ENCODE measurements around the gene RNF220. TPM values are rescaled to one million over a fixed set of nuclear protein-coding genes. Genes with fewer than 3 reads are reported as not detected.

RNF220 gene
- polyA plus RNA-seq, 1 of the 3 experiments (the other 2 are of a cell fraction): 83.7 TPM

DNA sequence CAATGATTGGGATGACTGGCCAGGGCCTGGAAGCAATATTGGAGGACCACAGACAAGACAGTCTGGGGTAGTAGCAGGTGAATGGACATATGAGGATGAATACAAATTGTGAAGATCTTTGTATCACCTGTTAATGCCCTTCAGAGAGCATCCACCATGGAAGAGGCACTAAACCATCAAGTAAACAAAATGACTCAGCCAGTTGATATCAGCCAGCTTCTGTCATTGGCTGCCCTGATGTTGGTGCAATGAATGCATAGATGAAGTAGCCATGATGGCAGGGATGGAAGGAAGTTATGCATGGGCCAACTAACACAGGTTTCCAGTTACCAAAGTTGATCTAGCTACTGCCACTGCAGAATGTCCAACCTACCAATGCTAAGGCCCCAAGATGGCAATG, 33.8 kb upstream of the RNF220 start:
- no peak overlapping the region for H3K4me3 ChIP-seq (ENCODE audit: low read depth in 2 of 2, low read length in 1 of 2)
- H4K20me1 ChIP-seq (ENCODE audit: insufficient read depth): no peaks in the 10 kb centered on the region
- TF ChIP-seq EZH2phosphoT487 (IDR thresholded peaks at IDR 0.05; ENCODE audit: borderline replicate concordance, low read depth): no peak
- TF ChIP-seq EP300 (IDR thresholded peaks at IDR 0.05; ENCODE audit: borderline replicate concordance in 1 of 2, low read depth in 1 of 2, low read length in 1 of 2): no peak
- H3K27ac ChIP-seq (ENCODE audit: low read depth in 2 of 2, low read length in 1 of 2): no peak overlapping the region
- no peak overlapping the region for H3K9ac ChIP-seq
- no peak overlapping the region for H3K4me2 ChIP-seq
- H3K9me3 ChIP-seq: no peaks in the 10 kb centered on the region
- CTCF ChIA-PET: no interaction called here
- peaks cover 15% of the 10 kb centered on the region; the same call in 1 of the 2 replicates for H3K27me3 ChIP-seq (ENCODE audit: insufficient read depth)
- H3F3A ChIP-seq (replicated peaks; ENCODE audit: insufficient read depth): no peaks in the 10 kb centered on the region
- no peaks in the 10 kb centered on the region for H3K79me2 ChIP-seq (ENCODE audit: insufficient read depth)
- H2AFZ ChIP-seq (ENCODE audit: low read depth): no peak overlapping the region
- no peaks in the 10 kb centered on the region for H3K9me2 ChIP-seq
- no peaks in the 10 kb centered on the region for H3K36me3 ChIP-seq (replicated peaks in 1 of 2; ENCODE audit: control insufficient read depth in 1 of 2, insufficient read depth in 2 of 2, low read length in 1 of 2)
- POLR2A ChIA-PET: no interaction called here
- DNase-seq: no peak
- H3K4me1 ChIP-seq (ENCODE audit: control insufficient read depth in 1 of 2, insufficient read depth in 2 of 2, low read depth in 1 of 2, low read length in 1 of 2): no peaks in the 10 kb centered on the region

DNA sequence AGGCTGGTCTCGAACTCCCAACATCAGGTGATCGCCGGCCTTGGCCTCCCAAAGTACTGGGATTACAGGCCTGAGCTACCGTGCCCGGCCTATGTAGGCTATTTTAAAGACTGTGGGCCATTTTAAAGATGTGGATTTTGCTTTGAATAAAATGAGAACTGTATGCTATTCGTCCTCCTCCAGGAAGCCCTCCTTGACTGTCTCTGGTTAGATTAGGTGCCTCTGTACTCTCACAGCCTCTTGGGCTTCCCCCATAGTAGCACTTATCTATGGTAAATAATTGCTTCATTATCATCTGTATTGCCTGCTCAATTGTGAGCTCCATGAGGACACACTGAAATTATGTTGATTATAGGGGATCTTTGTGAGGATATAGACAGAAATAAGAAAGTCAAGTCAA, 29.5 kb upstream of the RNF220 start:
- no peak overlapping the region for H3K27ac ChIP-seq (ENCODE audit: low read depth in 2 of 2, low read length in 1 of 2)
- H3K36me3 ChIP-seq (replicated peaks in 1 of 2; ENCODE audit: control insufficient read depth in 1 of 2, insufficient read depth in 2 of 2, low read length in 1 of 2): no peaks in the 10 kb centered on the region
- DNase-seq: no peak
- no peak overlapping the region for H3K4me2 ChIP-seq
- H3K27me3 ChIP-seq (ENCODE audit: insufficient read depth): peaks cover 7% of the 10 kb centered on the region
- no peaks in the 10 kb centered on the region for H3K79me2 ChIP-seq (ENCODE audit: insufficient read depth)
- H2AFZ ChIP-seq (ENCODE audit: low read depth): no peak overlapping the region
- no peaks in the 10 kb centered on the region for H3K9me2 ChIP-seq
- ChIA-PET POLR2A (no interaction called here), CTCF (interaction anchor here (1.4 to 1.5 kb wide), 2 partner anchors 157 to 158 kb away, joined by 4 to 5 read pairs; no protein-coding TSS in a partner anchor)
- 61% methylated on average over 6 of the region's 6 CpGs for WGBS (ENCODE audit: low lambda C conversion rate)
- no peak overlapping the region for H3K9ac ChIP-seq
- H3K4me3 ChIP-seq (ENCODE audit: low read depth in 2 of 2, low read length in 1 of 2): no peak overlapping the region
- H3K4me1 ChIP-seq (ENCODE audit: control insufficient read depth in 1 of 2, insufficient read depth in 2 of 2, low read depth in 1 of 2, low read length in 1 of 2): no peaks in the 10 kb centered on the region
- TF ChIP-seq TCF12 (IDR thresholded peaks at IDR 0.05): no peak
- TF ChIP-seq, protein P1, sequence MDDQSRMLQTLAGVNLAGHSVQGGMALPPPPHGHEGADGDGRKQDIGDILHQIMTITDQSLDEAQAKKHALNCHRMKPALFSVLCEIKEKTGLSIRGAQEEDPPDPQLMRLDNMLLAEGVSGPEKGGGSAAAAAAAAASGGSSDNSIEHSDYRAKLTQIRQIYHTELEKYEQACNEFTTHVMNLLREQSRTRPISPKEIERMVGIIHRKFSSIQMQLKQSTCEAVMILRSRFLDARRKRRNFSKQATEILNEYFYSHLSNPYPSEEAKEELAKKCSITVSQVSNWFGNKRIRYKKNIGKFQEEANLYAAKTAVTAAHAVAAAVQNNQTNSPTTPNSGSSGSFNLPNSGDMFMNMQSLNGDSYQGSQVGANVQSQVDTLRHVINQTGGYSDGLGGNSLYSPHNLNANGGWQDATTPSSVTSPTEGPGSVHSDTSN (IDR thresholded peaks at IDR 0.05): no peak
- no peak for TF ChIP-seq SMC3 (IDR thresholded peaks at IDR 0.05; ENCODE audit: low read depth, low read length)
- TF ChIP-seq EZH2phosphoT487 (IDR thresholded peaks at IDR 0.05; ENCODE audit: borderline replicate concordance, low read depth): no peak
- no peak for TF ChIP-seq GABPA (IDR thresholded peaks at IDR 0.05; ENCODE audit: low read depth)
- TF ChIP-seq RCOR1 (IDR thresholded peaks at IDR 0.05; ENCODE audit: low read length): no peak
- TF ChIP-seq, protein P2, sequence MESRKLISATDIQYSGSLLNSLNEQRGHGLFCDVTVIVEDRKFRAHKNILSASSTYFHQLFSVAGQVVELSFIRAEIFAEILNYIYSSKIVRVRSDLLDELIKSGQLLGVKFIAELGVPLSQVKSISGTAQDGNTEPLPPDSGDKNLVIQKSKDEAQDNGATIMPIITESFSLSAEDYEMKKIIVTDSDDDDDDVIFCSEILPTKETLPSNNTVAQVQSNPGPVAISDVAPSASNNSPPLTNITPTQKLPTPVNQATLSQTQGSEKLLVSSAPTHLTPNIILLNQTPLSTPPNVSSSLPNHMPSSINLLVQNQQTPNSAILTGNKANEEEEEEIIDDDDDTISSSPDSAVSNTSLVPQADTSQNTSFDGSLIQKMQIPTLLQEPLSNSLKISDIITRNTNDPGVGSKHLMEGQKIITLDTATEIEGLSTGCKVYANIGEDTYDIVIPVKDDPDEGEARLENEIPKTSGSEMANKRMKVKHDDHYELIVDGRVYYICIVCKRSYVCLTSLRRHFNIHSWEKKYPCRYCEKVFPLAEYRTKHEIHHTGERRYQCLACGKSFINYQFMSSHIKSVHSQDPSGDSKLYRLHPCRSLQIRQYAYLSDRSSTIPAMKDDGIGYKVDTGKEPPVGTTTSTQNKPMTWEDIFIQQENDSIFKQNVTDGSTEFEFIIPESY (IDR thresholded peaks at IDR 0.05; ENCODE audit: borderline replicate concordance, low read depth): no peak
- TF ChIP-seq, protein P3, sequence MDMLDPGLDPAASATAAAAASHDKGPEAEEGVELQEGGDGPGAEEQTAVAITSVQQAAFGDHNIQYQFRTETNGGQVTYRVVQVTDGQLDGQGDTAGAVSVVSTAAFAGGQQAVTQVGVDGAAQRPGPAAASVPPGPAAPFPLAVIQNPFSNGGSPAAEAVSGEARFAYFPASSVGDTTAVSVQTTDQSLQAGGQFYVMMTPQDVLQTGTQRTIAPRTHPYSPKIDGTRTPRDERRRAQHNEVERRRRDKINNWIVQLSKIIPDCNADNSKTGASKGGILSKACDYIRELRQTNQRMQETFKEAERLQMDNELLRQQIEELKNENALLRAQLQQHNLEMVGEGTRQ (IDR thresholded peaks at IDR 0.05; ENCODE audit: borderline replicate concordance, low read depth, low read length): no peak
- TF ChIP-seq TEAD4 (IDR thresholded peaks at IDR 0.05; ENCODE audit: borderline replicate concordance, insufficient read depth): no peak
- TF ChIP-seq, protein P4, sequence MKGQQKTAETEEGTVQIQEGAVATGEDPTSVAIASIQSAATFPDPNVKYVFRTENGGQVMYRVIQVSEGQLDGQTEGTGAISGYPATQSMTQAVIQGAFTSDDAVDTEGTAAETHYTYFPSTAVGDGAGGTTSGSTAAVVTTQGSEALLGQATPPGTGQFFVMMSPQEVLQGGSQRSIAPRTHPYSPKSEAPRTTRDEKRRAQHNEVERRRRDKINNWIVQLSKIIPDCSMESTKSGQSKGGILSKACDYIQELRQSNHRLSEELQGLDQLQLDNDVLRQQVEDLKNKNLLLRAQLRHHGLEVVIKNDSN (IDR thresholded peaks at IDR 0.05; ENCODE audit: borderline replicate concordance, low read depth): no peak
- H3K9me3 ChIP-seq: no peaks in the 10 kb centered on the region
- H3F3A ChIP-seq (replicated peaks; ENCODE audit: insufficient read depth): no peaks in the 10 kb centered on the region
- no peaks in the 10 kb centered on the region for H4K20me1 ChIP-seq (ENCODE audit: insufficient read depth)

All from SK-N-SH (cell line).